ENCODE results near the gene KDM8.
"Not testable (repeated sequence)": the region's sequence is repeated elsewhere in the genome, so short reads cannot be mapped to it uniquely, and the experiment has no call there.

Gene KDM8

DNA sequence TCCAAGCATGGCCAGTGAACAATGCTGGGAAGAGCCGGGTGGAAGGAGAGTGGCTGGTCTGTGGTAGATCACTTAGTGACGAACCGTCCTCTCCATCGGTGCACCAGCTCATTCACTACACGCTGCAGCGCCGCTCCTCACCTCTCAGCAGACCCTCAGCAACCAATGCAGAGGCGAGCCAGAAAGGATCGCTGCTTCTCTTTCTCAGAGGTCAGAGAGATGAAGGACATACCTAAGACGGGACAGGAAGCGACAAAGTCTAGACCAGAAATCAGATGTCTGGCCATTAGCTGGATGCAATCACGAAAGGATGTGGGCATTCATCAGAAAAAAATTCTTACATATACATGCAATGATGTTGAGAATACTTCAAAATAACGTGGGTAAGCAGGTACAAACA is 38.3 kb downstream of the KDM8 start:
- Histone ChIP-seq H3K9ac (ENCODE audit: low read depth, low read length) (no peak overlapping the region), H3K4me1 (ENCODE audit: insufficient read depth, low read length) (peaks cover 11% of the 10 kb centered on the region; the same call in 1 of the 2 replicates), H3K27ac (ENCODE audit: low read length) (no peak overlapping the region), H3K4me3 (ENCODE audit: low read length) (no peak overlapping the region), H3K27me3 (ENCODE audit: insufficient read depth, low read length) (no peaks in the 10 kb centered on the region), H3K36me3 (ENCODE audit: insufficient read depth, low read depth, low read length) (no peaks in the 10 kb centered on the region), H3K9me3 (ENCODE audit: insufficient read depth, low read depth, low read length) (no peaks in the 10 kb centered on the region)

DNA sequence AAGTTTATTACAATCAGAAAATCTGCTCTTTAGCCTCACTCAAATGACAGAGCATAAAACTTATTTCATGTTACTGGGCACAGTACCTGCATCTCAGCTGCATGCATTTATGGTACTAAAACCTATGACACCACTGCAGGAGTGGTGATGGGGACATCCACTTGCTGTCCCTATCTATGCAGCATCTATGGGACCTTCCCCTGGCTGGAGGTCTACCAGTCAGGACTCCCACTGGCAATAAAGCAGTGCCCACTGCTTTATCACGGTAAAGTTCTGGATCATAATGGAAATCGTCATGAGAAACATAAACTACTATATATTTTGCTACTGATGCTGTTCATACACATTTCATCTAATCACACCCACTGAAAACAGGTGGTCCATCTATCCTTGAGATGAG is 39.1 kb downstream of the KDM8 start:
- no peak overlapping the region for H3K4me3 ChIP-seq (ENCODE audit: low read length)
- no peaks in the 10 kb centered on the region for H3K36me3 ChIP-seq (ENCODE audit: insufficient read depth, low read depth, low read length)
- H3K9me3 ChIP-seq (ENCODE audit: insufficient read depth, low read depth, low read length) = no peaks in the 10 kb centered on the region
- no peak overlapping the region for H3K27ac ChIP-seq (ENCODE audit: low read length)
- H3K27me3 ChIP-seq (ENCODE audit: insufficient read depth, low read length) = no peaks in the 10 kb centered on the region
- peaks cover 11% of the 10 kb centered on the region; the same call in 1 of the 2 replicates for H3K4me1 ChIP-seq (ENCODE audit: insufficient read depth, low read length)
- H3K9ac ChIP-seq (ENCODE audit: low read depth, low read length) = no peak overlapping the region

DNA sequence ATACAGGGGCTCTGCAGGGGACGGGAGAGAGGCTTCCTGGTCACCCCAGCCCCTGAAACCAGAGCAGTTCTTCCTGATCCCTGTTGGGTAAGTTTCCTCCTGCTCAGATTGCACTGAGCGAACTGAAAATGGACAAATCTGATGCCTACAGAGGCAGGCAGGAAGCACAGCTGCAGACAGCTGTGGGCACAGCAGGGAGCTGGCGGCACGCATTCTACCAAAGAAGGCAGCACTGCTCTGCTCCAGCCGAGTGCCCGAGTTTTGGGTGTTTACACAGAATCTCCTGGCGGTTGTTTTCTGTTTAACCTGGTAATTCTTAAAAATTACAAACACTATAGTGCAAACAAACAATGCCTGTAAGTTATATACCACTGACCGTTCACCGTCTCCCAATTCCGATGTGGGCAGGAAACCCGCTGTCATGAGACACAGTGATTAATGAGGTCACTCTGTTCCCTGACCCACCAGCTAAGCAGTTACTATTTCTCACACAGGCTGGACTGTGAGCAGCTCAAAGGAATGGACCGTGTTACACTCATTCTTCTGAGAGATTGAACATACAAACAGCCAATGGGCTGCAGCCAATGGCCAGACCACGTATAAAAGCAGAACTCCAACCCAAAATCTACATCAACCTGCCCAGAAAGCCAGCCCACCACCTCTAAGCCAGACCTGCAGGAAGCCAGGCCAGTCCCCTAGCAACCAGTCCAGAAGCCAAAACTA is 39.7 kb downstream of the KDM8 start:
- H3K36me3 ChIP-seq (ENCODE audit: insufficient read depth, low read depth, low read length) = no peaks in the 10 kb centered on the region
- peaks cover 11% of the 10 kb centered on the region; the same call in 1 of the 2 replicates for H3K4me1 ChIP-seq (ENCODE audit: insufficient read depth, low read length)
- H3K9ac ChIP-seq (ENCODE audit: low read depth, low read length) = no peak overlapping the region
- no peaks in the 10 kb centered on the region for H3K9me3 ChIP-seq (ENCODE audit: insufficient read depth, low read depth, low read length)
- no peaks in the 10 kb centered on the region for H3K27me3 ChIP-seq (ENCODE audit: insufficient read depth, low read length)
- no peak overlapping the region for H3K4me3 ChIP-seq (ENCODE audit: low read length)
- H3K27ac ChIP-seq (ENCODE audit: low read length) = no peak overlapping the region

DNA sequence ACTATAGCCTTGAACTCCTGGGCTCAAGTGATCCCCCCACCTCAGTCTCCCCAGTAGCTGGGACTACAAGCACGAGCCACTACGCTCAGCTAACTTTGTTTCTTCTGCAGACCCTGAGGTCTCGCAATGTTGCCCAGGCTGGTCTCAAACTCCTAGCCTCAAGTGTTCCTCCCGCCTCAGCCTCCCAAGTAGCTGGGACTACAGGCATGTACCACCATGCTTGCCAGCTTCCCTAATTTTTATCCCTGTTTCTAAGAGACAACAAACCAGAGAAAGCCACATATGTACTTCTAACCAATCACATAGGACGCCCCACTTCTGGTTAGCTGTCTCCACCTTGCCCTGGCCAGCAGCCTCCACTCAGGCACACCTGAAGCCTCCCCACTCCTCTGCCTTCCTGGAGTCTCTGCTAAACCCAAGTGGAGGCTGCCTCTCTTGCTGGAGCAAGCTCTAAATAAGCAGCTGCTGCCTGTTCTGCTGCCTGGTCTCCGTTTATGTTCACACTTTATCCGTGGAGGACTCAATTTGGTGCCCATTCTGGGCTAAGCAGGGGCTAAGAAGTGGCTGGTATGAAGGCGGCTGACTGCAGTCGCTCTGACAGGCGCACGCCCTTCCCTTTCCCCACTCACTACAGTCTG is 40.5 kb downstream of the KDM8 start:
- Histone ChIP-seq H3K36me3 (ENCODE audit: insufficient read depth, low read depth, low read length) (no peaks in the 10 kb centered on the region), H3K27me3 (ENCODE audit: insufficient read depth, low read length) (no peaks in the 10 kb centered on the region), H3K27ac (ENCODE audit: low read length) (no peak overlapping the region), H3K9ac (ENCODE audit: low read depth, low read length) (no peak overlapping the region), H3K9me3 (ENCODE audit: insufficient read depth, low read depth, low read length) (no peaks in the 10 kb centered on the region), H3K4me1 (ENCODE audit: insufficient read depth, low read length) (peaks cover 11% of the 10 kb centered on the region; the same call in 1 of the 2 replicates), H3K4me3 (ENCODE audit: low read length) (no peak overlapping the region)

GRCh38 chr16:27244363-27244755 is 41.0 kb downstream of the KDM8 start:
- Histone ChIP-seq H3K27ac (ENCODE audit: low read length) (no peak overlapping the region), H3K9ac (ENCODE audit: low read depth, low read length) (no peak overlapping the region)

GRCh38 chr16:27245276-27246172 is 42.2 kb downstream of the KDM8 start:
- H3K4me3 ChIP-seq (ENCODE audit: low read length) = no peak overlapping the region
- no peak overlapping the region for H3K27ac ChIP-seq (ENCODE audit: low read length)
- peaks cover 11% of the 10 kb centered on the region; the same call in 1 of the 2 replicates for H3K4me1 ChIP-seq (ENCODE audit: insufficient read depth, low read length)
- no peaks in the 10 kb centered on the region for H3K9me3 ChIP-seq (ENCODE audit: insufficient read depth, low read depth, low read length)
- no peaks in the 10 kb centered on the region for H3K36me3 ChIP-seq (ENCODE audit: insufficient read depth, low read depth, low read length)
- H3K9ac ChIP-seq (ENCODE audit: low read depth, low read length) = no peak overlapping the region
- H3K27me3 ChIP-seq (ENCODE audit: insufficient read depth, low read length) = no peaks in the 10 kb centered on the region

More at GRCh38 chr16:27244363-27244755, 41.0 kb downstream of the KDM8 start:
- H3K4me3 ChIP-seq (ENCODE audit: low read length) = no peak overlapping the region
- no peaks in the 10 kb centered on the region for H3K36me3 ChIP-seq (ENCODE audit: insufficient read depth, low read depth, low read length)
- H3K9me3 ChIP-seq (ENCODE audit: insufficient read depth, low read depth, low read length) = no peaks in the 10 kb centered on the region
- H3K27me3 ChIP-seq (ENCODE audit: insufficient read depth, low read length) = no peaks in the 10 kb centered on the region
- H3K4me1 ChIP-seq (ENCODE audit: insufficient read depth, low read length) = peaks cover 11% of the 10 kb centered on the region; the same call in 1 of the 2 replicates

DNA sequence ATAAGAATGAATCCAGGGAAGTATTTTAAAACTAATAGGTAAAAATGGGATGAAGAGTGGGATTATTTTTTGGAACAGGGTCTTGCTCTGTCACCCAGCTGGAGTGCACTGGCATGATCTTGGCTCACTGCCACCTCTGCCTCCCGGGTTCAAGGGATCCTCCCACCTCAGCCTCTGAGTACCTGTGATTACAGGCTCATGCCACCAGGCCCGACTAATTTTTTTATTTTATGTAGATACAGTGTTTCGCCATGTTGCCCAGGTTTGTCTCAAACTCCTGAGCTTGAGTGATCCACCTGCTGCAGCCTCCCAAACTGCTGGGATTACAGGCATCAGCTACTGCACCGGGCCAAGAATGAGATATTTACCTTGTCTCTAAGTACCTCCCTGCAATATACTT is 43.1 kb downstream of the KDM8 start:
- Histone ChIP-seq H3K27ac (ENCODE audit: low read length) (no peak overlapping the region), H3K9ac (ENCODE audit: low read depth, low read length) (no peak overlapping the region), H3K9me3 (ENCODE audit: insufficient read depth, low read depth, low read length) (no peaks in the 10 kb centered on the region), H3K4me1 (ENCODE audit: insufficient read depth, low read length) (peaks cover 11% of the 10 kb centered on the region; the same call in 1 of the 2 replicates), H3K4me3 (ENCODE audit: low read length) (no peak overlapping the region), H3K27me3 (ENCODE audit: insufficient read depth, low read length) (no peaks in the 10 kb centered on the region), H3K36me3 (ENCODE audit: insufficient read depth, low read depth, low read length) (no peaks in the 10 kb centered on the region)

- peaks cover 11% of the 10 kb centered on the region; the same call in 1 of the 2 replicates for H3K4me1 ChIP-seq (ENCODE audit: insufficient read depth, low read length)
- not testable (repeated sequence) for H3K36me3 ChIP-seq (ENCODE audit: insufficient read depth, low read depth, low read length); H3K9ac ChIP-seq (ENCODE audit: low read depth, low read length); H3K27me3 ChIP-seq (ENCODE audit: insufficient read depth, low read length); H3K9me3 ChIP-seq (ENCODE audit: insufficient read depth, low read depth, low read length); H3K4me3 ChIP-seq (ENCODE audit: low read length); H3K27ac ChIP-seq (ENCODE audit: low read length)
Observed at GRCh38 chr16:27247076-27247475, 43.8 kb downstream of the KDM8 start.

DNA sequence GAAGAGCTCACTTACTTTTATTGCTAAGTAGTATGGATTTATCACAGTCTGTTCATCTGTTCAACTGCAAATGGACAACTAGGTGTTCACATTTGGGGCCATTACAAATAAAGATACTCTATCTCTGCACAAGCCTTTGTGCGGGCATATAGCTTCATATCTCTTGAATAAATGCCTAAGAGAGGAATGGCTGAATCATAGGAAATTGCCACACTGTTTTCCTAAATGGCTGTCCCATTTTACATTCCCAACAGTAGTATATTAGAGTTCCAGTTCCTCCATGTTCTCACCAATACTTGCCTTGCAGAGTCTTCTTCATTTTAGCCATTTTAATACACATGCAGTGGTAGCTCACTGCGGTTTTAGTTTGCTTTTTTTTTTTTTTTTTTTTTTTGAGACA is 44.7 kb downstream of the KDM8 start:
- Histone ChIP-seq H3K9ac (ENCODE audit: low read depth, low read length) (no peak overlapping the region), H3K4me3 (ENCODE audit: low read length) (no peak overlapping the region), H3K4me1 (ENCODE audit: insufficient read depth, low read length) (peaks cover 4% of the 10 kb centered on the region; the same call in 1 of the 2 replicates), H3K27ac (ENCODE audit: low read length) (no peak overlapping the region), H3K9me3 (ENCODE audit: insufficient read depth, low read depth, low read length) (no peaks in the 10 kb centered on the region), H3K36me3 (ENCODE audit: insufficient read depth, low read depth, low read length) (no peaks in the 10 kb centered on the region), H3K27me3 (ENCODE audit: insufficient read depth, low read length) (no peaks in the 10 kb centered on the region)

DNA sequence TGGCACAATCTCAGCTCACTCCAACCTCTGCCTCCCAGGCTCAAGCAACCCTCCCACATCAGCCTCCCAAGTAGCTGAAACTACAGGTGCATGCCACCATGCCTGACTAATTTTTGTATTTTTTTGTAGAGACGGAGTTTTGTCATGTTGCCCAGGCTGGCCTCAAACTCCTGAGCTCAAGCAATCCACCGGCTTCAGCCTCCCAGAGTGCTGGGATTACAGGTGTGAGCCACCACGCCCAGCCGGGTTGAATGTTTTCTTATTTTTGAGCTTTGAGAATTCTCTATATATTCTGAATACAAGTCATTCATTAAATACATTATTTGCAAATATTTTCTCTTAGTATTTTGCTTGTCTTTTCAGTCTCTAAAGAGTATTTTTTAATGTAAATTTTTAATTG is 45.6 kb downstream of the KDM8 start:
- not testable (repeated sequence) for H3K27me3 ChIP-seq (ENCODE audit: insufficient read depth, low read length); H3K4me1 ChIP-seq (ENCODE audit: insufficient read depth, low read length); H3K36me3 ChIP-seq (ENCODE audit: insufficient read depth, low read depth, low read length); H3K4me3 ChIP-seq (ENCODE audit: low read length); H3K9ac ChIP-seq (ENCODE audit: low read depth, low read length); H3K27ac ChIP-seq (ENCODE audit: low read length); H3K9me3 ChIP-seq (ENCODE audit: insufficient read depth, low read depth, low read length)

GRCh38 chr16:27251541-27252205 is 48.3 kb downstream of the KDM8 start:
- no peak overlapping the region for H3K27ac ChIP-seq (ENCODE audit: low read length)

More at GRCh38 chr16:27251541-27252205, 48.3 kb downstream of the KDM8 start:
- Histone ChIP-seq H3K27me3 (ENCODE audit: insufficient read depth, low read length) (no peaks in the 10 kb centered on the region), H3K4me3 (ENCODE audit: low read length) (no peak overlapping the region), H3K4me1 (ENCODE audit: insufficient read depth, low read length) (no peaks in the 10 kb centered on the region), H3K9me3 (ENCODE audit: insufficient read depth, low read depth, low read length) (no peaks in the 10 kb centered on the region), H3K9ac (ENCODE audit: low read depth, low read length) (no peak overlapping the region), H3K36me3 (ENCODE audit: insufficient read depth, low read depth, low read length) (0 out of 2 replicates have a peak, but pooled peaks cover 4% of the 10 kb centered on the region)

Measured in iPS-20b (cell line).